WTC11 (cell line): ENCODE data around the gene EPB41L4B. TPM values are rescaled to one million over a fixed set of nuclear protein-coding genes. Genes with fewer than 3 reads are reported as not detected.

Experiments used
- ATAC-seq: fragments of 200-7000 bp; cut with Tn5 transposase; 2 replicates; pipeline ENCODE4 v1.10.0; 2021; ENCODE audit warnings: mild to moderate bottlenecking, moderate library complexity
- CTCF ChIA-PET: fragments of 300-600 bp; sonication (Branson Sonifier 250); formaldehyde crosslinking; loops from one replicate; lab custom pipeline; 2021; ENCODE audit warnings: antibody characterized with exemption; lab: Charles Lee
- POLR2A ChIA-PET: fragments of 350-600 bp; sonication (Branson Sonifier 250); formaldehyde crosslinking; loops from one replicate; lab custom pipeline; 2021; ENCODE audit warnings: antibody characterized with exemption; lab: Charles Lee
- DNase-seq: peaks from one replicate; pipeline ENCODE4 v3.0.0; 2021; ENCODE audit warnings: low spot score
- H3K27ac Mint-ChIP-seq: 2 replicates; pipeline ENCODE4 v1.8.0; 2021; ENCODE audit warnings: mixed read lengths
- H3K27me3 Mint-ChIP-seq: 2 replicates; pipeline ENCODE4 v1.8.0; 2021; ENCODE audit warnings: low read depth, mild to moderate bottlenecking, moderate library complexity, mixed read lengths
- H3K36me3 Mint-ChIP-seq: 2 replicates; pipeline ENCODE4 v1.8.0; 2021; ENCODE audit warnings: mixed read lengths
- H3K4me1 Mint-ChIP-seq: 2 replicates; pipeline ENCODE4 v1.8.0; 2022; ENCODE audit warnings: mixed read lengths
- H3K4me3 Mint-ChIP-seq: 2 replicates; pipeline ENCODE4 v1.8.0; 2021; ENCODE audit warnings: mild to moderate bottlenecking, moderate library complexity, mixed read lengths
- H3K9me3 Mint-ChIP-seq: 2 replicates; pipeline ENCODE4 v1.8.0; 2021; ENCODE audit warnings: mixed read lengths
- ATF3 ChIP-seq: sonication (generic); formaldehyde crosslinking; conservative IDR thresholded peaks from 2 replicates; pipeline ENCODE4 v1.8.1; 2022; ENCODE audit warnings: mild to moderate bottlenecking, missing genetic modification reagents
- CREB1 ChIP-seq: sonication (generic); formaldehyde crosslinking; IDR thresholded peaks from 2 replicates; pipeline ENCODE4 v1.8.0; 2023; ENCODE audit warnings: mild to moderate bottlenecking, missing genetic modification reagents
- CREM ChIP-seq: sonication (generic); formaldehyde crosslinking; IDR thresholded peaks from 2 replicates; pipeline ENCODE4 v1.8.1; 2022; ENCODE audit warnings: mild to moderate bottlenecking, missing genetic modification reagents, moderate library complexity
- CTCF ChIP-seq: fragments of 200-600 bp; IDR thresholded peaks from 2 replicates; pipeline ENCODE4 v1.8.0; 2022; ENCODE audit warnings: antibody characterized with exemption
- E2F1 ChIP-seq: sonication (generic); formaldehyde crosslinking; IDR thresholded peaks from 2 replicates; pipeline ENCODE4 v1.8.0; 2022; ENCODE audit warnings: mild to moderate bottlenecking, missing genetic modification reagents
- GRHL2 ChIP-seq: fragments of 250-450 bp; sonication (Bioruptor Pico); IDR thresholded peaks from 2 replicates; pipeline ENCODE4 v1.8.0; 2022; ENCODE audit warnings: mild to moderate bottlenecking, moderate library complexity; ENCODE audit not compliant: insufficient replicate concordance, severe bottlenecking
- IRF2 ChIP-seq: sonication (generic); formaldehyde crosslinking; IDR thresholded peaks from 2 replicates; pipeline ENCODE4 v1.8.0; 2022; ENCODE audit warnings: low read depth, missing genetic modification reagents, borderline replicate concordance
- MAX ChIP-seq: sonication (generic); formaldehyde crosslinking; IDR thresholded peaks from 2 replicates; pipeline ENCODE4 v1.8.0; 2022; ENCODE audit warnings: mild to moderate bottlenecking, missing genetic modification reagents
- NFYB ChIP-seq: sonication (generic); formaldehyde crosslinking; conservative IDR thresholded peaks from 2 replicates; pipeline ENCODE4 v1.8.0; 2022; ENCODE audit warnings: low read depth, missing genetic modification reagents
- NR2C2 ChIP-seq: sonication (generic); formaldehyde crosslinking; IDR thresholded peaks from 2 replicates; pipeline ENCODE4 v1.8.0; 2022; ENCODE audit warnings: mild to moderate bottlenecking, missing genetic modification reagents
- PRDM15 ChIP-seq: sonication (generic); formaldehyde crosslinking; IDR thresholded peaks from 2 replicates; pipeline ENCODE4 v1.8.0; 2022; ENCODE audit warnings: missing genetic modification reagents
- SMAD4 ChIP-seq: sonication (generic); formaldehyde crosslinking; IDR thresholded peaks from 2 replicates; pipeline ENCODE4 v1.8.0; 2022; ENCODE audit warnings: mild to moderate bottlenecking, missing genetic modification reagents
- USF2 ChIP-seq: sonication (generic); formaldehyde crosslinking; IDR thresholded peaks from 2 replicates; pipeline ENCODE4 v1.8.1; 2023; ENCODE audit warnings: mild to moderate bottlenecking, missing genetic modification reagents, moderate library complexity
- ZBTB21 ChIP-seq: sonication (generic); formaldehyde crosslinking; IDR thresholded peaks from 2 replicates; pipeline ENCODE4 v1.8.1; 2023; ENCODE audit warnings: mild to moderate bottlenecking, missing genetic modification reagents, borderline replicate concordance
- ZNF671 ChIP-seq: fragments of 250-450 bp; sonication (Bioruptor Pico); IDR thresholded peaks from 2 replicates; pipeline ENCODE4 v1.8.0; 2021; ENCODE audit warnings: mild to moderate bottlenecking
- total RNA-seq: library from RNA; stranded (reverse); gene quantifications from 3 replicates; pipeline ENCODE4 v1.2.3, GENCODE V29; 2021
- TF ChIP-seq, protein P1 (sequence below): fragments of 250-450 bp; sonication (Bioruptor Pico); IDR thresholded peaks from 2 replicates; pipeline ENCODE4 v1.9.0; 2021; ENCODE audit warnings: moderate library complexity, mild to moderate bottlenecking, inconsistent platforms, borderline replicate concordance
- TF ChIP-seq, protein P2 (sequence below): fragments of 250-450 bp; sonication (Bioruptor Pico); IDR thresholded peaks from 2 replicates; pipeline ENCODE4 v2.1.2; 2022; ENCODE audit warnings: mild to moderate bottlenecking, moderate library complexity

EPB41L4B gene
- total RNA-seq, 1 experiment from 2014 or later = 20.0 TPM

- no peak for TF ChIP-seq E2F1
- TF ChIP-seq IRF2 (CRISPR knock-in tag) = no peak
- no peak for TF ChIP-seq CREB1 (CRISPR knock-in tag)
- TF ChIP-seq NFYB (CRISPR knock-in tag) = no peak
- TF ChIP-seq PRDM15 (CRISPR knock-in tag) = no peak
Measured at GRCh38 chr9:109193974-109194556, 126.8 kb downstream of the EPB41L4B start (continued).

DNA sequence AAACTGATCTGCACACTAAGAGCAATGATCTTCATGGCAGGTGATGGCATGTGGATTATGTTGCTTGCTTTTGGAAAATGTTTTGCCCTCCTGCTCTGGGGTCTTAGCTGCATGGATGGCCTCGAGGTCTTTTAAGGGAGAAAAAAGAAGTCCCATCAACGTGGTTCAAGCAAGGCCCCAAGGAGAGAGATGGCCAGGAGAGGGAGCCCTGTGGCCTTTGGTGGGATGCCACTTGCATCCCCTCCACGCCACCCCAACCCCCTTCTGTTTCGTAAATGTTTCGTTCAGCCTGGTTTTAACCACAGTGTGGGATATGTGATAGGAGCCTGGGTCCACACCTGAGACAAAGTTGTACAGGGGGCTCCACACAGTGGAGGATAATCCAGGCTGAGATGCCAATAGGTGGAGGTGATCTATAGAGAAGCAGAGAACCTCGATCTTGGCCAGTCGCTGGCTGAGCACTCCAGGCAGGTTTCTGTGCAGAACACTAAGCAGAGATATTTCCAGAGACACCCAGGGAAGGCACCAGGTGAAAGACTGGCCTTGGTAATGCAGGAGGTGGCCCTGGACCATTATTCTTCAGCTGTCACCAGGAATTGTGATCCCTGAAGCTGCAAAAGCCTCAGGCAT is 128.0 kb downstream of the EPB41L4B start:
- DNase-seq (peak; percentile 69), ATAC-seq (peak; percentile 96)
- peaks cover 7% of the 10 kb centered on the region for H3K4me1 Mint-ChIP-seq

DNA sequence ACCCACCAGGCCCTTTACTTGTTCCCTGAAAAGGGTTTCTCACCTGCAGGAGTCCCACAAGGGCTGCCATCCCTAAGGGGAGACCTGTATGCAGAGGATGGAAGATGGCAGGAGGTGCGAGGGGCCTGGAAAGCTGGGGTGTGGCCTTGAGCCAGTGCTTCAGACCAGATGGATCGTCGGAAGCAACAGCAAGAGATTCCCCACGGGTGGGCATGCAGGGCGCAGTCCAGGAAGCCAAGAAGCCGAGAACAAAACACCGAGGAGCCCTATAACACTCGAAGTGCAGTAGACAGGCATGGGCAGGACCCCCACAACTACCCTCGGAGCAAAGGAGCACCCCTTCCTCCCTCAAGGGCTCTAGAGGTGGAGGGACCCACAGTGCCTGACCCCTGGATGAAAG is 129.1 kb downstream of the EPB41L4B start:
- H3K27me3 Mint-ChIP-seq = peaks cover 3% of the 10 kb centered on the region; the same call in 1 of the 2 replicates
- no peak overlapping the region for H3K27ac Mint-ChIP-seq
- H3K4me3 Mint-ChIP-seq = no peak overlapping the region
- no peaks in the 10 kb centered on the region for H3K9me3 Mint-ChIP-seq
- ChIA-PET CTCF (interaction anchor here (1.2 to 2.4 kb wide), 3 partner anchors 9 to 122 kb away, joined by 5 to 13 read pairs (median 5); no protein-coding TSS in a partner anchor), POLR2A (no interaction called here)
- ATAC-seq = no peak
- peaks cover 7% of the 10 kb centered on the region for H3K4me1 Mint-ChIP-seq
- no peak for DNase-seq
- no peaks in the 10 kb centered on the region for H3K36me3 Mint-ChIP-seq
- TF ChIP-seq IRF2 (CRISPR knock-in tag) = no peak
- TF ChIP-seq USF2 (CRISPR knock-in tag) = no peak
- no peak for TF ChIP-seq ATF3 (CRISPR knock-in tag)
- TF ChIP-seq, protein P1, sequence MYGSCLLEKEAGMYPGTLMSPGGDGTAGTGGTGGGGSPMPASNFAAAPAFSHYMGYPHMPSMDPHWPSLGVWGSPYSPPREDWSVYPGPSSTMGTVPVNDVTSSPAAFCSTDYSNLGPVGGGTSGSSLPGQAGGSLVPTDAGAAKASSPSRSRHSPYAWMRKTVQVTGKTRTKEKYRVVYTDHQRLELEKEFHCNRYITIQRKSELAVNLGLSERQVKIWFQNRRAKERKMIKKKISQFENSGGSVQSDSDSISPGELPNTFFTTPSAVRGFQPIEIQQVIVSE (CRISPR knock-in tag) = no peak
- no peak for TF ChIP-seq CREM
- TF ChIP-seq GRHL2 (CRISPR knock-in tag) = no peak
- no peak for TF ChIP-seq ZBTB21 (CRISPR knock-in tag)
- no peak for TF ChIP-seq NR2C2 (CRISPR knock-in tag)
- TF ChIP-seq ZNF671 (CRISPR knock-in tag) = no peak

More for the DNA sequence above, 128.0 kb downstream of the EPB41L4B start:
- TF ChIP-seq MAX (CRISPR knock-in tag) = 0 out of 2 replicates have a peak, but pooled peaks have one; percentile 17
- TF ChIP-seq, protein P2, sequence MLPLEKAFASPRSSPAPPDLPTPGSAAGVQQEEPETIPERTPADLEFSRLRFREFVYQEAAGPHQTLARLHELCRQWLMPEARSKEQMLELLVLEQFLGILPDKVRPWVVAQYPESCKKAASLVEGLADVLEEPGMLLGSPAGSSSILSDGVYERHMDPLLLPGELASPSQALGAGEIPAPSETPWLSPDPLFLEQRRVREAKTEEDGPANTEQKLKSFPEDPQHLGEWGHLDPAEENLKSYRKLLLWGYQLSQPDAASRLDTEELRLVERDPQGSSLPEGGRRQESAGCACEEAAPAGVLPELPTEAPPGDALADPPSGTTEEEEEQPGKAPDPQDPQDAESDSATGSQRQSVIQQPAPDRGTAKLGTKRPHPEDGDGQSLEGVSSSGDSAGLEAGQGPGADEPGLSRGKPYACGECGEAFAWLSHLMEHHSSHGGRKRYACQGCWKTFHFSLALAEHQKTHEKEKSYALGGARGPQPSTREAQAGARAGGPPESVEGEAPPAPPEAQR = no peak
- peak; percentile 18; the same call in 1 of the 2 replicates for TF ChIP-seq CTCF
- TF ChIP-seq SMAD4 (CRISPR knock-in tag) = no peak
- POLR2A ChIA-PET = no interaction called here
- Mint-ChIP-seq H3K36me3 (no peaks in the 10 kb centered on the region), H3K9me3 (no peaks in the 10 kb centered on the region), H3K27me3 (peaks cover 3% of the 10 kb centered on the region; the same call in 1 of the 2 replicates), H3K27ac (no peak overlapping the region), H3K4me3 (no peak overlapping the region)
- CTCF ChIA-PET = interaction anchor here (1.2 to 2.4 kb wide), 7 partner anchors 10 to 277 kb away, joined by 4 to 13 read pairs (median 5); no protein-coding TSS in a partner anchor
